ENCODE results near the gene C3orf18. TPM values are rescaled to one million over a fixed set of nuclear protein-coding genes. Genes with fewer than 3 reads are reported as not detected.

The C3orf18 gene
- polyA plus RNA-seq, 1 of the 3 experiments (the other 2 are of a cell fraction): 19.7 TPM

DNA sequence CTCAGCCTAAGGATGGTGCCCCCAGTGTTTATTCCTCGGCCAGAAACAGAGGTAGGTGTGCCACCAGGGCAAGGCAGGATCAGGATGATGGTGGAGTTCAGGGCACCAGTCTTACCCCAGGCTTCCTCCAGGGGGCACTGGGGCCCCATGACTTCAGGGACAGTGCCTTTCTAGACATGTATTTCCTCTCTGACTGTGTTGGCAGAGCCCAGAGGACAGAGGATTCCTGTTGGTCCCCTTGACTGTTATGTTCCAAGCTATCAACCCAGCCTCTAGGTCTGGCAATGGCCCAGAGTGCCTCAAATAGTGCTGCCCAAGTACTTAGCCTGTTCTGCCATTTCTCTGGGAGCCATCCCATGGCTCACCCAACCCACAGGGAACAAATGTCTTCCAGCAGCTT lies 4.6 kb upstream of the C3orf18 start:
- no peaks in the 10 kb centered on the region for H3K27me3 ChIP-seq (ENCODE audit: insufficient read depth)
- ChIA-PET CTCF (interaction anchor here (0.6 to 31.2 kb wide), 21 partner anchors 9 to 981 kb away, joined by 3 to 648 read pairs (median 4); partner anchors contain the start of genes CISH and MAPKAPK3), POLR2A (no interaction called here)
- H3K4me2 ChIP-seq: no peak overlapping the region
- peaks cover 4 to 15% of the 10 kb centered on the region in 2 experiments for H3K36me3 ChIP-seq (replicated peaks in 1 of 2; ENCODE audit: control insufficient read depth in 1 of 2, insufficient read depth in 2 of 2, low read length in 1 of 2)
- H3K27ac ChIP-seq (ENCODE audit: low read depth in 2 of 2, low read length in 1 of 2): no peak overlapping the region
- H3K9me3 ChIP-seq: no peaks in the 10 kb centered on the region
- peaks cover 9% of the 10 kb centered on the region for H3K79me2 ChIP-seq (ENCODE audit: insufficient read depth)
- H3K4me1 ChIP-seq (ENCODE audit: control insufficient read depth in 1 of 2, insufficient read depth in 2 of 2, low read depth in 1 of 2, low read length in 1 of 2): peaks cover 0 to 15% of the 10 kb centered on the region in 2 experiments; a peak in 1 of 4 replicates
- WGBS (ENCODE audit: low lambda C conversion rate): 29% methylated on average over 1 of the region's 1 CpG
- no peak overlapping the region for H2AFZ ChIP-seq (ENCODE audit: low read depth)
- no peaks in the 10 kb centered on the region for H3K9me2 ChIP-seq
- DNase-seq: peak; percentile 79
- H3K4me3 ChIP-seq (ENCODE audit: low read depth in 2 of 2, low read length in 1 of 2): no peak overlapping the region
- no peak for TF ChIP-seq POLR2AphosphoS5 (IDR thresholded peaks at IDR 0.05; ENCODE audit: low read depth, low read length)
- peak; percentile 94 for TF ChIP-seq RAD21 (IDR thresholded peaks at IDR 0.05; ENCODE audit: low read length)
- peak; percentile 82 for TF ChIP-seq CTCF (IDR thresholded peaks at IDR 0.05)
- peak; percentile 99 for TF ChIP-seq SMC3 (IDR thresholded peaks at IDR 0.05; ENCODE audit: low read depth, low read length)
- peak; percentile 33; the same call in 1 of the 2 replicates for TF ChIP-seq NRF1 (IDR thresholded peaks at IDR 0.05; ENCODE audit: low read depth, low read length)
- no peaks in the 10 kb centered on the region for H4K20me1 ChIP-seq (ENCODE audit: insufficient read depth)
- H3K9ac ChIP-seq: no peak overlapping the region
- H3F3A ChIP-seq (replicated peaks; ENCODE audit: insufficient read depth): no peaks in the 10 kb centered on the region

DNA sequence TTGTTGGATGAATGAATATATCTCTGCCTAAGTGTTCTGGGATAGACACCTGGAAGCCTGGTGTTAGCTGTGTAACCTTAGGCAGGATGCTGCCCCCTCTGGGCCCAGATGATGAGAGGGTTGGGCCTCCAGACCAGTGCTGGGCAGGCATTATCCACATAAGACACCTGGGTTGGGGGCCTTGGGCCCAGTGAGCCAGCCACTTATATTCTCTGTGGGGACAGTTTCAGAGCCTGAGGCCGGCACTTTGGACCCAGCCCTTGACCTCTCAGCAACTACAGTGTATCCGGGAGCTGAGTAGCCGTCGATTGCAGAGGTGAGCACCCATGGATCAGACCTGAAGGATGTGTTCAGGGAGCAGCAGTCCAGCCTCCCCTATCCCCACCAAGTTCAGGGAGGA lies 3.9 kb upstream of the C3orf18 start:
- Histone ChIP-seq H3K79me2 (ENCODE audit: insufficient read depth) (peaks cover 9% of the 10 kb centered on the region), H3K9me2 (no peaks in the 10 kb centered on the region), H3F3A (replicated peaks; ENCODE audit: insufficient read depth) (no peaks in the 10 kb centered on the region), H3K9me3 (no peaks in the 10 kb centered on the region), H3K27ac (ENCODE audit: low read depth in 2 of 2, low read length in 1 of 2) (no peak overlapping the region), H3K4me3 (ENCODE audit: low read depth in 2 of 2, low read length in 1 of 2) (no peak overlapping the region), H2AFZ (ENCODE audit: low read depth) (no peak overlapping the region), H3K4me1 (ENCODE audit: control insufficient read depth in 1 of 2, insufficient read depth in 2 of 2, low read depth in 1 of 2, low read length in 1 of 2) (peaks cover 0 to 21% of the 10 kb centered on the region in 2 experiments; a peak in 1 of 4 replicates), H3K36me3 (replicated peaks in 1 of 2; ENCODE audit: control insufficient read depth in 1 of 2, insufficient read depth in 2 of 2, low read length in 1 of 2) (peaks cover 4 to 12% of the 10 kb centered on the region in 2 experiments), H4K20me1 (ENCODE audit: insufficient read depth) (no peaks in the 10 kb centered on the region), H3K9ac (no peak overlapping the region), H3K27me3 (ENCODE audit: insufficient read depth) (no peaks in the 10 kb centered on the region), H3K4me2 (no peak overlapping the region)
- ChIA-PET CTCF (interaction anchor here (0.6 to 31.2 kb wide), 18 partner anchors 10 to 815 kb away, joined by 3 to 648 read pairs (median 4); partner anchors contain the start of genes CISH, DOCK3 and MAPKAPK3), POLR2A (interaction anchor here (0.8 kb wide), 1 partner anchor 10 kb away, joined by 3 read pairs; no protein-coding TSS in a partner anchor)
- no peak for DNase-seq
- WGBS (ENCODE audit: low lambda C conversion rate): 95% methylated on average over 3 of the region's 4 CpGs
- TF ChIP-seq PBX3 (IDR thresholded peaks at IDR 0.05) (no peak), FOSL2 (IDR thresholded peaks at IDR 0.05; ENCODE audit: borderline replicate concordance, low read depth) (no peak), TCF12 (IDR thresholded peaks at IDR 0.05) (no peak), RCOR1 (IDR thresholded peaks at IDR 0.05; ENCODE audit: low read length) (no peak), GATA2 (CRISPR knock-in tag; IDR thresholded peaks at IDR 0.05) (no peak), MEF2A (IDR thresholded peaks at IDR 0.05; ENCODE audit: borderline replicate concordance, low read depth) (no peak), RAD21 (IDR thresholded peaks at IDR 0.05; ENCODE audit: low read length) (no peak), RXRA (IDR thresholded peaks at IDR 0.05; ENCODE audit: borderline replicate concordance, low read depth) (no peak)
- TF ChIP-seq, protein P1, sequence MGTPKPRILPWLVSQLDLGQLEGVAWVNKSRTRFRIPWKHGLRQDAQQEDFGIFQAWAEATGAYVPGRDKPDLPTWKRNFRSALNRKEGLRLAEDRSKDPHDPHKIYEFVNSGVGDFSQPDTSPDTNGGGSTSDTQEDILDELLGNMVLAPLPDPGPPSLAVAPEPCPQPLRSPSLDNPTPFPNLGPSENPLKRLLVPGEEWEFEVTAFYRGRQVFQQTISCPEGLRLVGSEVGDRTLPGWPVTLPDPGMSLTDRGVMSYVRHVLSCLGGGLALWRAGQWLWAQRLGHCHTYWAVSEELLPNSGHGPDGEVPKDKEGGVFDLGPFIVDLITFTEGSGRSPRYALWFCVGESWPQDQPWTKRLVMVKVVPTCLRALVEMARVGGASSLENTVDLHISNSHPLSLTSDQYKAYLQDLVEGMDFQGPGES (IDR thresholded peaks at IDR 0.05; ENCODE audit: low read depth, low read length): no peak
- TF ChIP-seq, protein P2, sequence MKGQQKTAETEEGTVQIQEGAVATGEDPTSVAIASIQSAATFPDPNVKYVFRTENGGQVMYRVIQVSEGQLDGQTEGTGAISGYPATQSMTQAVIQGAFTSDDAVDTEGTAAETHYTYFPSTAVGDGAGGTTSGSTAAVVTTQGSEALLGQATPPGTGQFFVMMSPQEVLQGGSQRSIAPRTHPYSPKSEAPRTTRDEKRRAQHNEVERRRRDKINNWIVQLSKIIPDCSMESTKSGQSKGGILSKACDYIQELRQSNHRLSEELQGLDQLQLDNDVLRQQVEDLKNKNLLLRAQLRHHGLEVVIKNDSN (IDR thresholded peaks at IDR 0.05; ENCODE audit: borderline replicate concordance, low read depth): no peak
